Astrocyte (in vitro differentiated cells and primary cell): ENCODE data around the gene LY86. TPM values are rescaled to one million over a fixed set of nuclear protein-coding genes. Genes with fewer than 3 reads are reported as not detected.

Source experiments
- DNase-seq: peaks from one replicate; pipeline ENCODE4 v3.0.0-alpha.2; 2010; ENCODE audit warnings: low read depth
- FAIRE-seq: peaks from 2 replicates; lab custom pipeline; 2011; peaks lifted over from hg19 to GRCh38; lab: Jason Lieb, UNC
- H2AFZ ChIP-seq: 2 replicates; pipeline ENCODE4 v1.6.0; 2012; ENCODE audit warnings: low read depth, low read length, inconsistent platforms
- H3K27ac ChIP-seq: 2 replicates; pipeline ENCODE4 v1.5.1; 2011; ENCODE audit warnings: low read depth, low read length, inconsistent platforms
- H3K27me3 ChIP-seq: 2 replicates; pipeline ENCODE4 v1.6.0; 2011; ENCODE audit warnings: low read length, inconsistent platforms; ENCODE audit not compliant: insufficient read depth
- H3K36me3 ChIP-seq: 2 replicates; pipeline ENCODE4 v1.5.1; 2011; ENCODE audit warnings: low read length, inconsistent platforms; ENCODE audit not compliant: insufficient read depth
- H3K4me1 ChIP-seq: 2 replicates; pipeline ENCODE4 v1.5.1; 2011; ENCODE audit warnings: low read length, inconsistent platforms; ENCODE audit not compliant: insufficient read depth
- H3K4me2 ChIP-seq: 2 replicates; pipeline ENCODE4 v1.6.0; 2012; ENCODE audit warnings: low read length, inconsistent platforms
- H3K4me3 ChIP-seq: 2 replicates; pipeline ENCODE4 v1.5.1; 2011; ENCODE audit warnings: low read depth, mild to moderate bottlenecking, low read length, inconsistent platforms; ENCODE audit not compliant: insufficient read depth
- H3K79me2 ChIP-seq: 2 replicates; pipeline ENCODE4 v1.6.0; 2012; ENCODE audit warnings: mild to moderate bottlenecking, low read length, inconsistent platforms; ENCODE audit not compliant: insufficient read depth
- H3K9ac ChIP-seq: 2 replicates; pipeline ENCODE4 v1.6.0; 2012; ENCODE audit warnings: mild to moderate bottlenecking, low read length, inconsistent platforms
- H3K9me3 ChIP-seq: 2 replicates; pipeline ENCODE4 v1.5.1; 2012; ENCODE audit warnings: low read depth, mild to moderate bottlenecking, low read length, inconsistent platforms; ENCODE audit not compliant: insufficient read depth
- H4K20me1 ChIP-seq: 2 replicates; pipeline ENCODE4 v1.6.0; 2012; ENCODE audit warnings: low read length, inconsistent platforms; ENCODE audit not compliant: insufficient read depth
- H3K27ac Mint-ChIP-seq: one replicate; pipeline ENCODE4 v1.8.0; 2021; ENCODE audit warnings: mild to moderate bottlenecking, mixed read lengths; ENCODE audit not compliant: unreplicated experiment
- H3K27me3 Mint-ChIP-seq: one replicate; pipeline ENCODE4 v1.8.0; 2021; ENCODE audit warnings: low read depth, mixed read lengths; ENCODE audit not compliant: unreplicated experiment
- H3K36me3 Mint-ChIP-seq: one replicate; pipeline ENCODE4 v1.8.0; 2021; ENCODE audit warnings: low read depth, mixed read lengths; ENCODE audit not compliant: unreplicated experiment
- H3K4me1 Mint-ChIP-seq: one replicate; pipeline ENCODE4 v1.8.0; 2021; ENCODE audit warnings: low read depth, mixed read lengths; ENCODE audit not compliant: unreplicated experiment
- H3K4me3 Mint-ChIP-seq: one replicate; pipeline ENCODE4 v1.8.0; 2021; ENCODE audit warnings: mild to moderate bottlenecking, moderate library complexity, mixed read lengths; ENCODE audit not compliant: unreplicated experiment
- H3K9me3 Mint-ChIP-seq: one replicate; pipeline ENCODE4 v1.8.0; 2021; ENCODE audit warnings: mild to moderate bottlenecking, mixed read lengths; ENCODE audit not compliant: unreplicated experiment
- CTCF ChIP-seq: IDR thresholded peaks from 2 replicates; pipeline ENCODE4 v1.5.1; 2011; ENCODE audit warnings: low read depth, mild to moderate bottlenecking, inconsistent platforms, low read length, moderate library complexity; ENCODE audit not compliant: insufficient read depth
- EZH2 ChIP-seq: IDR thresholded peaks from 2 replicates; pipeline ENCODE4 v1.6.1; 2012; ENCODE audit warnings: mild to moderate bottlenecking, low read length, inconsistent platforms; ENCODE audit not compliant: insufficient read depth
- total RNA-seq: library from RNA; stranded (reverse); gene quantifications from 2 replicates; pipeline ENCODE4 v1.2.1, GENCODE V29; 2021

LY86 gene
- total RNA-seq, 1 donor from 2014 or later: not detected

GRCh38 chr6:6635869-6636268 is 47.3 kb downstream of the LY86 start:
- Histone ChIP-seq H2AFZ (no peak overlapping the region), H3K9me3 (no peaks in the 10 kb centered on the region), H4K20me1 (no peaks in the 10 kb centered on the region), H3K27ac (no peak overlapping the region), H3K27me3 (peaks cover 2% of the 10 kb centered on the region), H3K4me2 (no peak overlapping the region), H3K9ac (no peak overlapping the region), H3K79me2 (no peaks in the 10 kb centered on the region), H3K4me1 (no peaks in the 10 kb centered on the region), H3K36me3 (no peaks in the 10 kb centered on the region), H3K4me3 (no peak overlapping the region)
- FAIRE-seq: no peak
- no peak overlapping the region for H3K27ac Mint-ChIP-seq
- H3K27me3 Mint-ChIP-seq: peaks cover 4% of the 10 kb centered on the region
- H3K36me3 Mint-ChIP-seq: no peaks in the 10 kb centered on the region
- peaks cover 5% of the 10 kb centered on the region for H3K4me1 Mint-ChIP-seq
- TF ChIP-seq EZH2: no peak
- no peak for TF ChIP-seq CTCF
- no peak for DNase-seq
- H3K4me3 Mint-ChIP-seq: no peak overlapping the region
- no peaks in the 10 kb centered on the region for H3K9me3 Mint-ChIP-seq

GRCh38 chr6:6639572-6639971 is 51.1 kb downstream of the LY86 start:
- Histone ChIP-seq H3K27me3 (no peaks in the 10 kb centered on the region), H3K79me2 (no peaks in the 10 kb centered on the region), H3K9ac (no peak overlapping the region), H3K4me1 (no peaks in the 10 kb centered on the region), H2AFZ (no peak overlapping the region), H3K4me3 (no peak overlapping the region), H3K4me2 (no peak overlapping the region), H4K20me1 (no peaks in the 10 kb centered on the region), H3K27ac (no peak overlapping the region), H3K9me3 (no peaks in the 10 kb centered on the region), H3K36me3 (no peaks in the 10 kb centered on the region)
- TF ChIP-seq EZH2: no peak
- no peak for TF ChIP-seq CTCF
- H3K36me3 Mint-ChIP-seq: no peaks in the 10 kb centered on the region
- no peak overlapping the region for H3K4me3 Mint-ChIP-seq
- H3K4me1 Mint-ChIP-seq: no peaks in the 10 kb centered on the region
- no peak overlapping the region for H3K27ac Mint-ChIP-seq
- DNase-seq (no peak), FAIRE-seq (no peak)
- H3K27me3 Mint-ChIP-seq: peaks cover 6% of the 10 kb centered on the region
- H3K9me3 Mint-ChIP-seq: no peaks in the 10 kb centered on the region

GRCh38 chr6:6640926-6641325 is 52.4 kb downstream of the LY86 start:
- TF ChIP-seq EZH2 (no peak), CTCF (no peak)
- Histone ChIP-seq H2AFZ (no peak overlapping the region), H3K79me2 (no peaks in the 10 kb centered on the region), H3K27me3 (no peaks in the 10 kb centered on the region), H3K4me1 (no peaks in the 10 kb centered on the region), H3K36me3 (no peaks in the 10 kb centered on the region), H3K27ac (no peak overlapping the region), H4K20me1 (no peaks in the 10 kb centered on the region), H3K4me2 (no peak overlapping the region), H3K4me3 (no peak overlapping the region), H3K9ac (no peak overlapping the region), H3K9me3 (no peaks in the 10 kb centered on the region)
- no peak overlapping the region for H3K27ac Mint-ChIP-seq
- FAIRE-seq (no peak), DNase-seq (no peak)
- no peaks in the 10 kb centered on the region for H3K9me3 Mint-ChIP-seq
- no peaks in the 10 kb centered on the region for H3K4me1 Mint-ChIP-seq
- H3K4me3 Mint-ChIP-seq: no peak overlapping the region
- H3K36me3 Mint-ChIP-seq: no peaks in the 10 kb centered on the region
- H3K27me3 Mint-ChIP-seq: peaks cover 7% of the 10 kb centered on the region
